AG10803 (cell line): ENCODE measurements around the gene GSG1.
"Not testable (repeated sequence)": the region's sequence is repeated elsewhere in the genome, so short reads cannot be mapped to it uniquely, and the experiment has no call there.

Experiments used
- DNase-seq: peaks from one replicate; pipeline ENCODE4 v3.0.0; 2010; ENCODE audit warnings: low read depth
- H3K4me3 ChIP-seq: 2 replicates; pipeline ENCODE4 v1.5.1; 2011; ENCODE audit warnings: mild to moderate bottlenecking, low read length, control low read depth
- CTCF ChIP-seq: conservative IDR thresholded peaks from 2 replicates; pipeline ENCODE4 v1.5.1; 2011; ENCODE audit warnings: mild to moderate bottlenecking, low read length, control low read depth, inconsistent platforms

Gene GSG1

GRCh38 chr12:13084898-13085640 is 18.4 kb downstream of the GSG1 start:
- no peak for DNase-seq
- no peak for TF ChIP-seq CTCF
- H3K4me3 ChIP-seq = no peak overlapping the region

- not testable (repeated sequence) for H3K4me3 ChIP-seq, DNase-seq
These were observed 19.8 kb downstream of the GSG1 start for GRCh38 chr12:13083638-13084037.

- TF ChIP-seq CTCF = no peak
- H3K4me3 ChIP-seq = no peak overlapping the region
- no peak for DNase-seq
These were observed 20.6 kb downstream of the GSG1 start for GRCh38 chr12:13082861-13083260.

- no peak for DNase-seq
- no peak overlapping the region for H3K4me3 ChIP-seq
- TF ChIP-seq CTCF = no peak
These were observed 23.2 kb downstream of the GSG1 start for GRCh38 chr12:13080266-13080665.

GRCh38 chr12:13079440-13079906 is 24.0 kb downstream of the GSG1 start:
- no peak for DNase-seq
- no peak for TF ChIP-seq CTCF
- no peak overlapping the region for H3K4me3 ChIP-seq

GRCh38 chr12:13075786-13076570 is 27.5 kb downstream of the GSG1 start:
- peak; percentile 17 for DNase-seq
- no peak for TF ChIP-seq CTCF
- no peak overlapping the region for H3K4me3 ChIP-seq

GRCh38 chr12:13075118-13075480 is 28.4 kb downstream of the GSG1 start:
- DNase-seq = peak; percentile 72
- no peak for TF ChIP-seq CTCF
- no peak overlapping the region for H3K4me3 ChIP-seq
